BJ (cell line): ENCODE data around the gene ABCB8. TPM values are rescaled to one million over a fixed set of nuclear protein-coding genes. Genes with fewer than 3 reads are reported as not detected.
"Not testable (repeated sequence)": the region's sequence is repeated elsewhere in the genome, so short reads cannot be mapped to it uniquely, and the experiment has no call there.

ENCODE experiments used
- CTCF ChIA-PET: fragments of 350-600 bp; formaldehyde crosslinking; extraction: SDS; loops from one replicate; lab custom pipeline; 2021; ENCODE audit warnings: antibody characterized with exemption, inconsistent platforms; lab: Yijun Ruan, JAX
- POLR2A ChIA-PET: fragments of 300-600 bp; sonication (Branson Sonifier 250); formaldehyde crosslinking; extraction: SDS; loops from one replicate; lab custom pipeline; 2021; ENCODE audit warnings: antibody characterized with exemption; lab: Charles Lee
- DNase-seq: peaks from one replicate; pipeline ENCODE4 v3.0.0-alpha.2; 2011; ENCODE audit warnings: low read depth
- H3K27me3 ChIP-seq: 2 replicates; pipeline ENCODE4 v1.6.0; 2011; ENCODE audit warnings: low read length; ENCODE audit not compliant: control insufficient read depth, insufficient read depth
- H3K36me3 ChIP-seq: 2 replicates; pipeline ENCODE4 v1.5.1; 2011; ENCODE audit warnings: low read length; ENCODE audit not compliant: control insufficient read depth, insufficient read depth
- H3K4me3 ChIP-seq: 2 replicates; pipeline ENCODE4 v1.5.1; 2011; ENCODE audit warnings: low read depth, mild to moderate bottlenecking, control low read depth, low read length
- CTCF ChIP-seq: IDR thresholded peaks from 2 replicates; pipeline ENCODE4 v1.5.1; 2011; ENCODE audit warnings: low read depth, mild to moderate bottlenecking, control low read depth, inconsistent platforms, low read length, moderate library complexity; ENCODE audit not compliant: insufficient read depth
- polyA plus RNA-seq: library from polyadenylated mRNA; depleted of rRNA; stranded (reverse); fragments of >200 nt; gene quantifications from 2 replicates; pipeline ENCODE4 v1.2.3, GENCODE V29; 2011

The ABCB8 gene
- polyA plus RNA-seq, 1 experiment, result 23.6 TPM

DNA sequence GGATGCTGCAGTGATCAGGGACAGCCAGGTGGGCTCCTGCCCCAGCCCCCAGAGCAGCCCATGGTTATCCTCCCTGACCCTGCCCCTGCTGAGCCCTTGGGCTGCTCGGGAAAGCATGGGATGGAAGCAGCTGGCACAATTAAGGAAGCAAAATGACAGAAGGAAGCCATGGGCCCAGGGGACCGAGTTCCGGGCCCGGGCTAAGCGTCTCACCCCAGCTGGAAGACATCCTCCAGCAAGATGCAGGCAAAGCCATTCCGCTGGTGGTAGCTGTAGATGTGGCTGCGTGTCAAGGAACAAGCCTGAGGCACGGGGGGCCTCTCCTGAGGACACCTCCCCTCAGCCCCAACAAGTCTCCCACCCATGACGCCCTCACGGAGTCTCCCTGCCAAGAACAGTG lies 5.0 kb upstream of the ABCB8 start:
- H3K27me3 ChIP-seq, result peaks cover 24% of the 10 kb centered on the region
- DNase-seq, result no peak
- H3K4me3 ChIP-seq, result no peak overlapping the region
- no peaks in the 10 kb centered on the region for H3K36me3 ChIP-seq
- ChIA-PET CTCF (interaction anchor here (6.7 kb wide), 1 partner anchor 14 kb away, joined by 58 read pairs; no protein-coding TSS in a partner anchor), POLR2A (no interaction called here)
- TF ChIP-seq CTCF, result no peak

DNA sequence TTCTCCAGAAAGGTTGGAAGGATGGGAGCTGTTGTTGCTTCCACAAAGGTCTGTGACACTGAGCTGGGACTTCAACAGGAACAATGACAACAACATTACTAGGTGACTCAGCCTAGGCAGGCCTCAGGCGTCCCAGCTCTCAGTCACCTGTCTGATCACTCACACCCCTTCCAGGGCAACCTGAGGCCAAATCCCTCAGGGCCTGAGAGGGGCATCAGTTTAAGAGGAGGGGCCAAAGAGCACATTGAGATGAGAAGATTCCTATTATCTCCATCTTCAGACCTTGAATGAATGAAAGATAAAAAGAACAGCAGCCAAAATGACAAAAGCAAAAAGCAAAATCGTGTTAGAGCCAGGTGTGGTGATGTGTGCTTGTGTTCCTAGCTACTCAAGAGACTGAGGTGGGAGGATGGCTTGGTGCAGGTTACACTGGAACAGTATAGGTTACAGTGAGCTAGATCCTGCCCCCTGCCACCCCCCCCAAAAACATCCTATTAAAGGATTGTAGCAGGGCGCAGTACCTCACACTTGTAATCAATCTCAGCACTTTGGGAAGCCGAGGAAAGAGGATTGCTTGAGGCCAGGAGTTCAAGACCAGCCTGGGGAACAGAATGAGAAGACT lies 3.7 kb upstream of the ABCB8 start, which contains the start of gene ATG9B:
Gene ATG9B (minus strand): TSS at position 60 of the 622 bp plus-strand sequence. CDS start 71 bp downstream, outside the sequence.
- Histone ChIP-seq H3K4me3 (no peak within 1 kb of the TSS), H3K36me3 (no peaks in the 10 kb centered on the region), H3K27me3 (peaks cover 13% of the 10 kb centered on the region)
- POLR2A ChIA-PET, result interaction anchor here (0.5 kb wide), 1 partner anchor 267 kb away, joined by 3 read pairs; no protein-coding TSS in a partner anchor
- CTCF ChIA-PET, result interaction anchor here (0.9 kb wide), 2 partner anchors 12 to 16 kb away, joined by 3 read pairs; no protein-coding TSS in a partner anchor
- no peak for TF ChIP-seq CTCF
- DNase-seq, result no peak

DNA sequence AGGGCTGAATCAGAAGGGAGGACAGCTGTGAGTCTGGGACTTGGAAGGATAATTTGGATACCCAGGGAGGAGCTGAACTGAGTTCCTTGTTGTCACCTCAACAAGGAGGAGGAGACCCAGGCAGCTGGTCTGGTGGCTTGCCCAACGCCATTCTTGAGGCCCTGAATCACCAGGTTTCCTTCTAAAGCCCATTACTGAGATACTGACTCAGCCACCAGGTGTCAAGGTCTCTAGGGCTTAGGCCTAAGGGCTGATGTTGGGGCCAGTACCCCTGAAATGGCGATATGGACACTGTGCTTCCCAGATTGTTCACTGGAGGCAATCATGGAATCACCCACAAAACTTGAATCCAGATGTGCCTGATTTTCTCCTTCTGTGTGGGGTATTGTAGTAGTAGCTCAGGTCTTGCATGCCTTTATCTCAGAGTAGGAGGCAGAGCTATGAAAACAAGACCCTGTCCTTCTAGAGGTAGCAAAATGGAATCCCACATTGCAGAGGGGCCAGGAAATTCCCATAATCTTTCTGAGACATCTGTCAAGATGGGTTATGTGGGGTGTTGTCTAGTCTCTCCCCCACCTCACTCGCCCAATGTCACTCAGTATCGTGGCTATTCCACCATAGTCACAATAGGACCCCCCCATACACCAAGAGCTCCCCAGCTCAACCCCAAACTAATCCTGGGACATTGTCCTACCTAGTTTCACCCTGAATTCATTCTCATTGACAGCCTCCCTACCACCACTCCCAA lies 2.2 kb upstream of the ABCB8 start:
- TF ChIP-seq CTCF, result no peak
- CTCF ChIA-PET, result interaction anchor here (0.6 to 1.3 kb wide), 3 partner anchors 10 to 147 kb away, joined by 3 read pairs; no protein-coding TSS in a partner anchor
- POLR2A ChIA-PET, result no interaction called here
- Histone ChIP-seq H3K27me3 (peaks cover 4% of the 10 kb centered on the region; the same call in 1 of the 2 replicates), H3K36me3 (no peaks in the 10 kb centered on the region), H3K4me3 (no peak overlapping the region)
- DNase-seq, result no peak

DNA sequence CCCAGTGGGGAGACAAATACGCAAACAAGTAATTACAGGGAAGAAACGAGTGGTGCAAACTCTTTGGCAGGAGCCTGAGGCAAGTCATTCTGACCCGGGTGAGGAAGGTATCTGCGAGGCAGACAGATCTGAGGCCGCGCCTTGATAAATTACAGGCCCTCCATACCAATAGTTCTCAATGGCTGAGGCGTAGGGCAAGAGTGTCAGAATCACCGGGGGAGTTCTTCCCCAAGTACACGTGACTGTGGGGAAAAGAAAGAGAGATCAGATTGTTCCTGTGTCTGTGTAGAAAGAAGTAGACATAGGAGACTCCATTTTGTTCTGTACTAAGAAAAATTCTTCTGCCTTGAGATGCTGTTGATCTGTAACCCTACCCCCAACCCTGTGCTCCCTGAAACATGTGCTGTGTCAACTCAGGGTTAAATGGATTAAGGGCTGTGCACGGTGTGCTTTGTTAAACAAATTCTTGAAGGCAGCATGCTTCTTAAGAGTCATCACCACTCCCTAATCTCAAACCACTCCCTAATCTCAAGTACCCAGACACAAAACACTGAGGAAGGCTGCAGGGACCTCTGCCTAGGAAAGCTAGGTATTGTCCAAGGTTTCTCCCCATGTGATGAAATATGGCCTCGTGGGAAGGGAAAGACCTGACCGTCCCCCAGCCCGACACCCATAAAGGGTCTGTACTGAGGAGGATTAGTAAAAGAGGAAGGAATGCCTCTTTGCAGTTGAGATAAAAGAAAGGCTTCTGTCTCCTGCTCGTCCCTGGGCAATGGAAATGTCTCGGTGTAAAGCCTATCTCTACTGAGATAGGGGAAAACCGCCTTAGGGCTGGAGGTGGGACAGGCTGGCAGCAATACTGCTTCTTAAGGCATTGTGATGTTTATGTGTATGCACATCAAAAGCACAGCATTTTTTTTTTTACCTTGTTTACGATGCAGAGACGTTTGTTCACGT lies 1.2 kb upstream of the ABCB8 start:
- CTCF ChIA-PET, result interaction anchor here (0.6 to 2.9 kb wide), 5 partner anchors 8 to 146 kb away, joined by 3 to 22 read pairs (median 3); no protein-coding TSS in a partner anchor
- H3K27me3 ChIP-seq, POLR2A ChIA-PET, H3K4me3 ChIP-seq, DNase-seq, H3K36me3 ChIP-seq: not testable (repeated sequence)

DNA sequence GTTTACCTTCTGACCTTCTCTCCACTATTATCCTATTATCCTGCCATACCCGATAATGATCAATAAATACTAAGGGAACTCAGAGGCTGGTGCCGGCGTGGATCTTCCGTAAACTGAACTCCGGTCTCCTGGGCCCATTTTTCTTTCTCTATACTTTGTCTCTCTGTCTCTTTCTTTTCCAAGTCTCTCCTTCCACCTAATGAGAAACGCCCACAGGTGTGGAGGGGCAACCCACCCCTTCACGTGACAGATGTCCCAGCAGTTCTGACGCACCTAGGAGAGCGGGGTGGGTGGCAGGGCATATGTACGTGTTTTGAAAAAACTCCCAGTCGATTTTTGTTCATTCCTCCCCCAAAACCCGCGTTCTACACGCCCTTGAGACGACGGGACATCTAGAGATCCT lies 521 bp upstream of the ABCB8 start:
- ChIA-PET POLR2A (interaction anchor here (1.3 kb wide), 1 partner anchor 11 kb away, joined by 4 read pairs; no protein-coding TSS in a partner anchor), CTCF (interaction anchor here (0.8 to 2.9 kb wide), 9 partner anchors 9 to 86 kb away, joined by 3 to 22 read pairs (median 7); partner anchors contain the start of gene TMUB1)
- DNase-seq, H3K27me3 ChIP-seq, H3K36me3 ChIP-seq: not testable (repeated sequence)
- peak overlapping the region; percentile 84 for H3K4me3 ChIP-seq
